SH-SY5Y (cell line): ENCODE data around the gene MYL12B.

Experiments
- GATA2 ChIP-seq: IDR thresholded peaks from 2 replicates; pipeline ENCODE4 v1.6.1; 2011; ENCODE audit warnings: mild to moderate bottlenecking, low read depth, low read length
- GATA3 ChIP-seq: IDR thresholded peaks from 2 replicates; pipeline ENCODE4 v1.6.1; 2011; ENCODE audit warnings: low read depth, mild to moderate bottlenecking, low read length, moderate library complexity

DNA sequence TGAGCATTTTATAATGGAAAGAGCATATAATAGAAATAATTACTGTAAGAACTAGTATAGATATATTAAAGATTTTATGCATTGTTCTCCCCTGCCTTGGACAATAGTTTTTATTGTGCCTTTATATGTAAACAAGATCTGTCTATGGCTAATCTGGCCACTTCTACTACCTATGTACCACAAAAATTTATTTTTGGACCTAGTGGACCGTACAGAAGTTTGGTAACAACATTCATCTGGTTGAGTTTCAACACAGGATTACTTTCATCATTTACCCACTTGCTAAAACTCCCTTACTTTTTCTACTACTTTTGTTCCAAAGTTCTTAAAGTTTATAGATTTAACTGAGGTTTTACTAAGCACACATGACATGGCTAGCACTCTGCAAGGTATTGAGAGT, 28.9 kb upstream of the MYL12B start:
- no peak for TF ChIP-seq GATA2
- no peak for TF ChIP-seq GATA3
